H1 (cell line): Measurements from ENCODE around the gene RITA1. TPM values are rescaled to one million over a fixed set of nuclear protein-coding genes. Genes with fewer than 3 reads are reported as not detected.
A peak's percentile ranks its signal among the peaks of the same experiment; 100 is the strongest.

Source experiments
- CTCF ChIA-PET: fragments of 300-600 bp; sonication (Branson Sonifier 250); formaldehyde crosslinking; loops from one replicate; lab custom pipeline; 2021; ENCODE audit not compliant: partially characterized antibody; lab: Charles Lee
- POLR2A ChIA-PET: fragments of 300-600 bp; sonication (Branson Sonifier 250); formaldehyde crosslinking; loops from one replicate; lab custom pipeline; 2021; ENCODE audit warnings: inconsistent platforms; ENCODE audit not compliant: partially characterized antibody; lab: Charles Lee
- DNase-seq, 2 experiments: peaks; one replicate each; pipeline versions ENCODE4 v3.0.0 to v3.0.0-alpha.2; 2010 to 2022; ENCODE audit warnings: low spot score in 2 of 2, low read depth in 1 of 2, mixed read lengths in 1 of 2
- FAIRE-seq: peaks from 2 replicates; lab custom pipeline; 2011; peaks lifted over from hg19 to GRCh38; lab: Jason Lieb, UNC
- H2AFZ ChIP-seq: 2 replicates; pipeline ENCODE4 v1.8.1; 2012; ENCODE audit warnings: low read length, inconsistent platforms
- H2AK5ac ChIP-seq: 2 replicates; pipeline ENCODE4 v1.6.1; 2013; ENCODE audit warnings: low read depth, low read length
- H2BK120ac ChIP-seq: replicated peaks from 2 replicates; pipeline ENCODE3; 2013; ENCODE audit warnings: low read depth, low read length, inconsistent platforms
- H2BK12ac ChIP-seq: 2 replicates; pipeline ENCODE4 v1.6.1; 2013; ENCODE audit warnings: low read depth, low read length
- H2BK15ac ChIP-seq: 2 replicates; pipeline ENCODE4 v1.6.1; 2013; ENCODE audit warnings: low read length
- H2BK20ac ChIP-seq: 2 replicates; pipeline ENCODE4 v1.6.1; 2013; ENCODE audit warnings: low read length
- H2BK5ac ChIP-seq: 2 replicates; pipeline ENCODE4 v1.6.1; 2013; ENCODE audit warnings: low read depth, low read length
- H3K14ac ChIP-seq: 2 replicates; pipeline ENCODE4 v1.6.1; 2013; ENCODE audit warnings: inconsistent platforms; ENCODE audit not compliant: insufficient read length
- H3K18ac ChIP-seq: 2 replicates; pipeline ENCODE4 v1.6.1; 2013; ENCODE audit warnings: low read length; ENCODE audit errors: extremely low read depth
- H3K23ac ChIP-seq: 2 replicates; pipeline ENCODE4 v1.6.1; 2013; ENCODE audit warnings: inconsistent platforms; ENCODE audit not compliant: insufficient read length
- H3K23me2 ChIP-seq: 2 replicates; pipeline ENCODE4 v1.6.1; 2013; ENCODE audit warnings: low read depth, low read length
- H3K27ac ChIP-seq: 2 replicates; pipeline ENCODE4 v1.6.1; 2011; ENCODE audit warnings: low read depth, low read length, inconsistent platforms
- H3K27me3 ChIP-seq, 4 experiments: replicated peaks in 1 of 4; 1 replicate in 1 of 4; 2 replicates in 3 of 4; pipeline versions ENCODE4 v1.6.1 to v1.8.1; 2011 to 2013; ENCODE audit warnings: low read length in 3 of 4, mild to moderate bottlenecking in 3 of 4, inconsistent platforms in 2 of 4, mixed read lengths in 2 of 4, moderate library complexity in 1 of 4; ENCODE audit not compliant: control insufficient read depth in 3 of 4, insufficient read depth in 3 of 4; ENCODE audit errors: extremely low read depth in 1 of 4
- H3K36me3 ChIP-seq, 4 experiments: 2 replicates each; pipeline versions ENCODE4 v1.6.1 to v1.8.1; 2011 to 2013; ENCODE audit warnings: mild to moderate bottlenecking in 4 of 4, low read length in 3 of 4, moderate library complexity in 2 of 4, control low read depth in 1 of 4, inconsistent platforms in 1 of 4; ENCODE audit not compliant: insufficient read depth in 4 of 4, control insufficient read depth in 2 of 4
- H3K4ac ChIP-seq: replicated peaks from 2 replicates; pipeline ENCODE3; 2013; ENCODE audit warnings: low read length, low read depth, mixed read lengths, inconsistent platforms; ENCODE audit not compliant: insufficient read length
- H3K4me1 ChIP-seq, 4 experiments: replicated peaks in 1 of 4; 1 replicate in 1 of 4; 2 replicates in 3 of 4; pipeline versions ENCODE4 v1.6.1 to v1.8.1; 2011 to 2013; ENCODE audit warnings: low read length in 3 of 4, inconsistent platforms in 2 of 4, mixed read lengths in 1 of 4; ENCODE audit not compliant: insufficient read depth in 4 of 4, control insufficient read depth in 3 of 4
- H3K4me2 ChIP-seq, 2 experiments: 2 replicates each; pipeline versions ENCODE4 v1.6.1 to v1.8.1; 2011 to 2013; ENCODE audit warnings: low read depth in 2 of 2, low read length in 2 of 2, control low read depth in 1 of 2, inconsistent platforms in 1 of 2, mild to moderate bottlenecking in 1 of 2; ENCODE audit not compliant: insufficient read depth in 1 of 2
- H3K4me3 ChIP-seq, 4 experiments: fragments of 200-600, 300-600 bp in 1 of 4; sonication (generic), shearing (Covaris generic), sonication (Bioruptor Twin) in 1 of 4; 2 replicates each; pipeline versions ENCODE4 v1.5.1 to v1.8.1; 2011 to 2016; ENCODE audit warnings: low read length in 4 of 4, low read depth in 3 of 4, control low read depth in 2 of 4, inconsistent platforms in 2 of 4, mild to moderate bottlenecking in 2 of 4, mixed read lengths in 1 of 4, moderate library complexity in 1 of 4; ENCODE audit not compliant: insufficient read depth in 2 of 4; ENCODE audit errors: extremely low read depth in 1 of 4
- H3K56ac ChIP-seq: replicated peaks from 2 replicates; pipeline ENCODE3; 2013; ENCODE audit warnings: low read depth, mild to moderate bottlenecking, mixed read lengths, low read length, inconsistent platforms; ENCODE audit not compliant: insufficient read length
- H3K79me1 ChIP-seq: 2 replicates; pipeline ENCODE4 v1.6.1; 2013; ENCODE audit warnings: low read depth, low read length, control low read depth
- H3K79me2 ChIP-seq, 2 experiments: 2 replicates each; pipeline versions ENCODE4 v1.6.1 to v1.8.1; 2012 to 2013; ENCODE audit warnings: low read length in 2 of 2, mild to moderate bottlenecking in 2 of 2, inconsistent platforms in 1 of 2; ENCODE audit not compliant: insufficient read depth in 2 of 2, control insufficient read depth in 1 of 2
- H3K9ac ChIP-seq, 4 experiments: replicated peaks in 1 of 4; 1 replicate in 1 of 4; 2 replicates in 3 of 4; pipeline versions ENCODE4 v1.6.1 to v1.8.1; 2011 to 2013; ENCODE audit warnings: low read depth in 3 of 4, low read length in 3 of 4, control low read depth in 2 of 4, mild to moderate bottlenecking in 2 of 4, moderate library complexity in 2 of 4, inconsistent platforms in 1 of 4; ENCODE audit errors: extremely low read depth in 1 of 4
- H3K9me3 ChIP-seq, 2 experiments: 2 replicates each; pipeline versions ENCODE4 v1.6.1 to v1.8.1; 2012 to 2013; ENCODE audit warnings: mild to moderate bottlenecking in 2 of 2, moderate library complexity in 2 of 2, control low read depth in 1 of 2, inconsistent platforms in 1 of 2, low read depth in 1 of 2, low read length in 1 of 2, mixed read lengths in 1 of 2; ENCODE audit not compliant: insufficient read depth in 2 of 2
- H4K20me1 ChIP-seq, 2 experiments: replicated peaks in 1 of 2; 2 replicates each; pipeline versions ENCODE3 to v1.8.1; 2011 to 2013; ENCODE audit warnings: inconsistent platforms in 2 of 2, low read length in 2 of 2, mild to moderate bottlenecking in 1 of 2; ENCODE audit not compliant: insufficient read depth in 2 of 2, control insufficient read depth in 1 of 2
- H4K5ac ChIP-seq: 2 replicates; pipeline ENCODE4 v1.6.1; 2013; ENCODE audit warnings: low read length, low read depth, mixed read lengths, inconsistent platforms; ENCODE audit not compliant: insufficient read length
- H4K8ac ChIP-seq: 2 replicates; pipeline ENCODE4 v1.8.0; 2013; ENCODE audit warnings: mild to moderate bottlenecking, moderate library complexity, low read length, inconsistent platforms; ENCODE audit not compliant: insufficient read depth; ENCODE audit errors: extremely low read depth
- H4K91ac ChIP-seq: replicated peaks from 2 replicates; pipeline ENCODE3; 2013; ENCODE audit warnings: low read length, mixed read lengths, inconsistent platforms; ENCODE audit not compliant: insufficient read length
- CTBP2 ChIP-seq: IDR thresholded peaks from 2 replicates; pipeline ENCODE4 v1.7.0; 2011; ENCODE audit warnings: borderline replicate concordance, mild to moderate bottlenecking, moderate library complexity, mixed read lengths, low read length; ENCODE audit not compliant: insufficient read depth, insufficient read length
- WGBS, 2 experiments: shearing (Covaris generic) in 1 of 2; methylation state at CpG; one replicate each; pipeline versions ENCODE4 v1.1.6 to v1.1.7; 2013 to 2015; ENCODE audit warnings: low lambda C conversion rate in 2 of 2, mixed read lengths in 2 of 2, inconsistent platforms in 1 of 2, low coverage in 1 of 2, missing lambda C conversion rate in 1 of 2; ENCODE audit not compliant: insufficient replicate concordance in 2 of 2, insufficient coverage in 1 of 2, insufficient read length in 1 of 2; ENCODE audit errors: extremely low coverage in 1 of 2, missing lambda C conversion rate in 1 of 2; 5-methylcytosine and 5-hydroxymethylcytosine counted together
- polyA plus RNA-seq, 7 experiments: library from polyadenylated mRNA; depleted of rRNA in 3 of 7; stranded (reverse) in 5 of 7; unstranded in 2 of 7; fragments of >200 nt in 5 of 7; fragments of 200-250 nt in 2 of 7; gene quantifications; 1 replicate in 5 of 7; 2 replicates in 1 of 7; 4 replicates in 1 of 7; pipeline versions ENCODE4 v1.2.1 to v1.2.3, GENCODE V29; 2011 to 2013; ENCODE audit warnings: missing spikeins in 2 of 7, mixed read lengths in 2 of 7
- total RNA-seq: library from RNA; stranded (reverse); fragmentation: NEBNext Ultra II Directional; extraction: Animal tissue kit (Norgen Biotek cat#: 25700); gene quantifications from 2 replicates; pipeline ENCODE4 v1.2.1, GENCODE V29; 2021

Gene RITA1
- total and polyA plus RNA-seq, 2 of the 8 experiments (the other 6 are each of a cell fraction or from before 2014, with no cell fraction given), result 24.1 to 25.8 TPM

- Histone ChIP-seq H3K79me1 (peaks cover 13% of the 10 kb centered on the region), H3K56ac (peak overlapping the region; percentile 91), H4K8ac (peak overlapping the region; percentile 96), H3K27me3 (no peaks in the 10 kb centered on the region), H3K14ac (no peak overlapping the region), H3K23ac (no peak overlapping the region), H2BK120ac (no peak overlapping the region), H4K91ac (peak overlapping the region; percentile 88), H2AK5ac (no peak overlapping the region), H3K4me1 (peaks cover 0 to 6% (median 3%) of the 10 kb centered on the region in 4 experiments; a peak in 4 of 7 replicates), H3K9ac (peak overlapping the region; percentile 72 to 92 (median 90)), H2BK12ac (no peak overlapping the region), H4K20me1 (peaks cover 2 to 13% of the 10 kb centered on the region in 2 experiments), H3K4me3 (peak overlapping the region; percentile 75 to 90 (median 80)), H3K23me2 (peaks cover 7% of the 10 kb centered on the region; the same call in 1 of the 2 replicates), H3K4me2 (peak overlapping the region; percentile 63 to 72), H2BK20ac (no peak overlapping the region), H2BK15ac (no peak overlapping the region), H3K18ac (peak overlapping the region; percentile 78; the same call in 1 of the 2 replicates), H3K79me2 (peaks cover 9 to 46% of the 10 kb centered on the region in 2 experiments; a peak in 3 of 4 replicates), H3K27ac (peak overlapping the region; percentile 84), H2AFZ (peak overlapping the region; percentile 58; the same call in 1 of the 2 replicates), H3K36me3 (peaks cover 3 to 16% (median 10%) of the 10 kb centered on the region in 4 experiments; a peak in 7 of 8 replicates), H2BK5ac (peak overlapping the region; percentile 88), H3K4ac (peak overlapping the region; percentile 87), H4K5ac (peak overlapping the region; percentile 39), H3K9me3 (no peaks in the 10 kb centered on the region)
- 1% methylated on average over 15 of the region's 20 CpGs; no CpG with 5 or more reads in 1 of the 2 experiments for WGBS, 2 experiments
- no peak for FAIRE-seq
- ChIA-PET POLR2A (interaction anchor here (0.6 to 5.1 kb wide), 19 partner anchors 7 to 198 kb away, joined by 3 to 30 read pairs (median 5); partner anchors contain the start of genes CFAP73 and TPCN1), CTCF (interaction anchor here (1.3 to 2.4 kb wide), 3 partner anchors 10 to 241 kb away, joined by 3 to 12 read pairs (median 3); no protein-coding TSS in a partner anchor)
- DNase-seq, result peak; percentile 61 to 89
- TF ChIP-seq CTBP2, result no peak
Observed at GRCh38 chr12:113184900-113185179, 681 bp upstream of the RITA1 start.
